ENCODE measurements around the gene AAK1. TPM values are rescaled to one million over a fixed set of nuclear protein-coding genes. Genes with fewer than 3 reads are reported as not detected.

AAK1 gene
- total RNA-seq, 1 experiment from 2014 or later, result 30.6 TPM

DNA sequence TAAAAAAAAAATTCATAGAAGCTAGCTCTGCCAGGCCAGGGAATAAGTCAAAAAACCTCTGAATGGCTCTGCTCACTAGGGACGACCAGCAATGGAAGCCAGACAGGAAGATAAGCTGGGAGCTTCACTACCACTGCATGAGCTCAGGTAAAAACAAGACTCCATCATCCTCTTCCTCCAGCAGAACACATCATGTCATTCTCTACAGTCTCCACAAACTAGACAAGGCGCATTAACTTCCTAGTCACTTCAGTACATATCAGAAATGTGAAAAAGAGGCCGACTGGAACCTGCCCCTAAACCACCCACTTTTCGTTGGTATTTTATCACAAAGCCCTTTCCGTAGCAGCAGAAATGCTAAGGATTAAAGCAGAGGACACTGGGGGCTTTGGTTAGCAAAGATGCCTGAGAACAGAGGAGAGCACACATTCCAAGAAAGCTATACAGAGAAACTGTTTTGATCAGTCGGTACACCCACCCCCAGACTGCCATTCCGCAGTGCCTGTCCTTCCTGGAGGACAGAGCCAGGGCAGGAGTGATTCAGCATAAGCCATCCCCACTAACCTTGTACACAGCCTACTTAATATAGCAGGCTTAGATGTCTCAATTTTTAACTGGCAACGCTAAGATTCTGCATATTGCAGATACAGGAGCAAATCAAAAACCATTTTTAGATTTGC, 53.4 kb downstream of the AAK1 start:
- no peaks in the 10 kb centered on the region for H3K4me1 ChIP-seq (ENCODE audit: insufficient read depth, low read length)
- Mint-ChIP-seq H3K27ac (peak overlapping the region in 2 of 3 experiments; percentile 30 to 46; a peak in 5 of 7 replicates), H3K27me3 (ENCODE audit: low read depth) (no peaks in the 10 kb centered on the region), H3K36me3 (ENCODE audit: insufficient read depth in 1 of 3, low read depth in 3 of 3) (no peaks in the 10 kb centered on the region), H3K4me1 (peaks cover 17 to 26% of the 10 kb centered on the region in 2 experiments), H3K4me3 (no peak overlapping the region), H3K9me3 (no peaks in the 10 kb centered on the region)
- no peak overlapping the region for H3K4me2 ChIP-seq (ENCODE audit: insufficient read depth, insufficient read length, low read length)
- H3K27ac ChIP-seq (ENCODE audit: insufficient read length, low read depth, low read length), result no peak overlapping the region
- H3K56ac ChIP-seq (ENCODE audit: insufficient read length, low read depth, low read length), result no peak overlapping the region
- no peaks in the 10 kb centered on the region for H3K9me3 ChIP-seq (ENCODE audit: control insufficient read depth, low read depth, low read length)
- no peak overlapping the region for H4K5ac ChIP-seq (ENCODE audit: insufficient read length, low read depth, low read length)
- no peak overlapping the region for H2BK15ac ChIP-seq (ENCODE audit: low read depth, low read length)
- H3K18ac ChIP-seq (ENCODE audit: insufficient read length, low read depth, low read length), result no peak overlapping the region
- H4K91ac ChIP-seq (ENCODE audit: insufficient read length, low read depth, low read length), result no peak overlapping the region
- H3K14ac ChIP-seq (ENCODE audit: insufficient read depth, low read length), result no peak overlapping the region
- H3K27me3 ChIP-seq (ENCODE audit: insufficient read depth, low read length), result no peaks in the 10 kb centered on the region
- H3K23ac ChIP-seq (ENCODE audit: insufficient read length, low read depth, low read length), result no peak overlapping the region
- no peak overlapping the region for H3K9ac ChIP-seq (ENCODE audit: extremely low read depth, insufficient read length, low read length)
- H2BK120ac ChIP-seq (ENCODE audit: low read depth, low read length, poor library complexity, severe bottlenecking), result no peak overlapping the region
- no CpG with 5 or more reads among the region's 8 CpGs for WGBS (ENCODE audit: extremely low coverage, insufficient read length, low lambda C conversion rate)
- H3K79me2 ChIP-seq (ENCODE audit: insufficient read depth, low read length), result no peaks in the 10 kb centered on the region
- peaks cover 3% of the 10 kb centered on the region for H3K79me1 ChIP-seq (ENCODE audit: insufficient read depth, low read depth, low read length, poor library complexity, severe bottlenecking)
- no peak overlapping the region for H2AK5ac ChIP-seq (ENCODE audit: insufficient read length, low read length)
- no peak overlapping the region for H3K4ac ChIP-seq (ENCODE audit: low read depth, low read length)
- no peak overlapping the region for H2BK20ac ChIP-seq (ENCODE audit: low read depth, low read length, poor library complexity, severe bottlenecking)
- no peak overlapping the region for H2AFZ ChIP-seq (ENCODE audit: low read length)
- TF ChIP-seq CTCF (conservative IDR thresholded peaks at IDR 0.05), result no peak
- no peak for DNase-seq
- no peaks in the 10 kb centered on the region for H3K23me2 ChIP-seq (ENCODE audit: insufficient read length, low read depth, low read length, poor library complexity, severe bottlenecking)
- no peak overlapping the region for H2BK12ac ChIP-seq (ENCODE audit: insufficient read length, low read depth, low read length)
- H4K8ac ChIP-seq (replicated peaks; ENCODE audit: insufficient read length, low read depth, low read length), result no peak overlapping the region
- no peaks in the 10 kb centered on the region for H4K20me1 ChIP-seq (ENCODE audit: control insufficient read depth, insufficient read depth, insufficient read length)
- no peak overlapping the region for H2BK5ac ChIP-seq (ENCODE audit: insufficient read length, low read length)
- H3T11ph ChIP-seq (ENCODE audit: low read length), result no peak overlapping the region
